DND-41 (cell line): ENCODE measurements around the gene GNB2.

ENCODE experiments used
- CTCF ChIP-seq: IDR thresholded peaks from 2 replicates; pipeline ENCODE4 v1.5.1; 2012; ENCODE audit warnings: borderline replicate concordance, low read length, moderate library complexity, mild to moderate bottlenecking; ENCODE audit not compliant: poor library complexity, severe bottlenecking; ENCODE audit errors: extremely low read depth
- EZH2 ChIP-seq: IDR thresholded peaks from 3 replicates; pipeline ENCODE4 v1.6.1; 2012; ENCODE audit warnings: borderline replicate concordance, low read depth, mild to moderate bottlenecking, moderate library complexity, low read length, inconsistent platforms; ENCODE audit not compliant: severe bottlenecking

GRCh38 chr7:100626530-100627237 lies 46.9 kb upstream of the GNB2 start:
- TF ChIP-seq CTCF (no peak), EZH2 (no peak)
